OCI-LY7 (cell line): ENCODE results near the gene MNS1. TPM values are rescaled to one million over a fixed set of nuclear protein-coding genes. Genes with fewer than 3 reads are reported as not detected.

Experiments used
- BruUV-seq: library from RNA; stranded (reverse); fragments of 400-500 nt; replicated peaks from 2 replicates; lab custom pipeline; 2021; lab: Mats Ljungman, UMichigan
- CTCF ChIA-PET: fragments of 300-600 bp; sonication (Branson Sonifier 250); formaldehyde crosslinking; loops from one replicate; lab custom pipeline; 2022; ENCODE audit warnings: antibody characterized with exemption; ENCODE audit not compliant: unreplicated experiment; lab: Charles Lee
- POLR2A ChIA-PET: fragments of 300-600 bp; sonication (Branson Sonifier 250); formaldehyde crosslinking; loops from one replicate; lab custom pipeline; 2022; ENCODE audit warnings: antibody characterized with exemption; lab: Charles Lee
- DNase-seq: peaks from one replicate; pipeline ENCODE4 v3.0.0-alpha.2; 2015; ENCODE audit warnings: low spot score
- H2AFZ ChIP-seq: fragments of 200-600 bp; sonication (generic), shearing (Covaris generic); 2 replicates; pipeline ENCODE4 v1.6.1; 2014; ENCODE audit warnings: mild to moderate bottlenecking, antibody characterized with exemption, low read length, moderate library complexity
- H3K27ac ChIP-seq: fragments of 200-600 bp; sonication (generic); 2 replicates; pipeline ENCODE4 v1.5.1; 2014; ENCODE audit warnings: mixed run types, low read depth, mild to moderate bottlenecking, moderate library complexity, low read length, inconsistent platforms; ENCODE audit not compliant: poor library complexity, severe bottlenecking
- H3K36me3 ChIP-seq: fragments of 200-600 bp; sonication (generic); 2 replicates; pipeline ENCODE4 v1.6.1; 2014; ENCODE audit warnings: mild to moderate bottlenecking, antibody characterized with exemption, low read length, moderate library complexity, mixed read lengths; ENCODE audit not compliant: insufficient read depth
- H3K4me1 ChIP-seq: fragments of 200-600 bp; sonication (generic); 2 replicates; pipeline ENCODE4 v1.5.1; 2014; ENCODE audit warnings: mild to moderate bottlenecking, low read length; ENCODE audit not compliant: insufficient read depth, poor library complexity, severe bottlenecking
- H3K4me2 ChIP-seq: fragments of 200-600 bp; sonication (generic); 2 replicates; pipeline ENCODE4 v1.6.1; 2014; ENCODE audit warnings: mild to moderate bottlenecking, low read length
- H3K4me3 ChIP-seq: fragments of 200-600 bp; sonication (generic); 2 replicates; pipeline ENCODE4 v1.5.1; 2014; ENCODE audit warnings: mild to moderate bottlenecking, low read depth, low read length; ENCODE audit not compliant: poor library complexity, severe bottlenecking
- H3K79me2 ChIP-seq: fragments of 200-600 bp; sonication (generic); 2 replicates; pipeline ENCODE4 v1.6.1; 2016; ENCODE audit warnings: low read depth, mild to moderate bottlenecking, low read length, moderate library complexity, mixed read lengths; ENCODE audit not compliant: insufficient read depth
- H3K9me2 ChIP-seq: fragments of 200-600 bp; sonication (generic); 2 replicates; pipeline ENCODE4 v1.6.1; 2016; ENCODE audit warnings: mild to moderate bottlenecking, low read length, mixed read lengths; ENCODE audit not compliant: insufficient read depth
- H3K9me3 ChIP-seq: fragments of 200-600 bp; sonication (generic); 2 replicates; pipeline ENCODE4 v1.6.1; 2014; ENCODE audit warnings: mild to moderate bottlenecking, mixed run types, low read length, mixed read lengths
- H4K20me1 ChIP-seq: fragments of 200-600 bp; sonication (generic); 2 replicates; pipeline ENCODE4 v1.6.1; 2014; ENCODE audit warnings: mild to moderate bottlenecking, antibody characterized with exemption, low read length, moderate library complexity, mixed read lengths; ENCODE audit not compliant: insufficient read depth
- CTCF ChIP-seq: fragments of 200-600 bp; sonication (generic); conservative IDR thresholded peaks from 2 replicates; pipeline ENCODE4 v1.5.1; 2014; ENCODE audit warnings: mild to moderate bottlenecking, antibody characterized with exemption, low read length, moderate library complexity, mixed read lengths
- EZH2phosphoT487 ChIP-seq: fragments of 200-600 bp; sonication (generic); IDR thresholded peaks from 2 replicates; pipeline ENCODE4 v1.6.1; 2018; ENCODE audit warnings: low read depth, borderline replicate concordance, mild to moderate bottlenecking, mixed run types, antibody characterized with exemption, low read length, moderate library complexity, mixed read lengths
- intact Hi-C: fragments of 100-400 bp; cut with micrococcal nuclease; formaldehyde crosslinking; loops from one replicate; pipeline ENCODE4 v1.10.0; 2022; ENCODE audit not compliant: unreplicated experiment
- total RNA-seq, 2 experiments: library from RNA; depleted of rRNA in 1 of 2; stranded (reverse); fragments of >200 nt in 1 of 2; shearing (Covaris generic) in 1 of 2; gene quantifications; 2 replicates each; pipeline ENCODE4 v1.2.3, GENCODE V29; 2014 to 2022

MNS1 gene
- total RNA-seq, 2 experiments from 2014 or later = 1.8 TPM

- DNase-seq = no peak
- no peaks in the 10 kb centered on the region for H4K20me1 ChIP-seq
- CTCF ChIA-PET = no interaction called here
- BruUV-seq = no TSS peak
- H3K79me2 ChIP-seq = no peaks in the 10 kb centered on the region
- TF ChIP-seq EZH2phosphoT487 (no peak), CTCF (no peak)
- POLR2A ChIA-PET = no interaction called here
- H3K4me2 ChIP-seq = no peak overlapping the region
- H3K36me3 ChIP-seq = peaks cover 5% of the 10 kb centered on the region; the same call in 1 of the 2 replicates
- intact Hi-C loops = no loop called here
- no peak overlapping the region for H2AFZ ChIP-seq
- no peaks in the 10 kb centered on the region for H3K4me1 ChIP-seq
- H3K9me2 ChIP-seq = no peaks in the 10 kb centered on the region
- H3K9me3 ChIP-seq = no peaks in the 10 kb centered on the region
- H3K4me3 ChIP-seq = no peak overlapping the region
- H3K27ac ChIP-seq = no peak overlapping the region
These were observed 19.2 kb downstream of the MNS1 start for GRCh38 chr15:56445746-56446145.

GRCh38 chr15:56442354-56442753 is 22.6 kb downstream of the MNS1 start:
- no peak overlapping the region for H3K4me3 ChIP-seq
- H3K4me2 ChIP-seq = no peak overlapping the region
- H2AFZ ChIP-seq = no peak overlapping the region
- BruUV-seq = no TSS peak
- no peaks in the 10 kb centered on the region for H3K9me2 ChIP-seq
- peaks cover 5% of the 10 kb centered on the region; the same call in 1 of the 2 replicates for H3K36me3 ChIP-seq
- intact Hi-C loops = no loop called here
- ChIA-PET CTCF (no interaction called here), POLR2A (no interaction called here)
- H3K4me1 ChIP-seq = no peaks in the 10 kb centered on the region
- TF ChIP-seq EZH2phosphoT487 = no peak
- TF ChIP-seq CTCF = no peak
- no peak for DNase-seq
- no peaks in the 10 kb centered on the region for H3K9me3 ChIP-seq
- H3K79me2 ChIP-seq = no peaks in the 10 kb centered on the region
- no peak overlapping the region for H3K27ac ChIP-seq
- no peaks in the 10 kb centered on the region for H4K20me1 ChIP-seq

DNA sequence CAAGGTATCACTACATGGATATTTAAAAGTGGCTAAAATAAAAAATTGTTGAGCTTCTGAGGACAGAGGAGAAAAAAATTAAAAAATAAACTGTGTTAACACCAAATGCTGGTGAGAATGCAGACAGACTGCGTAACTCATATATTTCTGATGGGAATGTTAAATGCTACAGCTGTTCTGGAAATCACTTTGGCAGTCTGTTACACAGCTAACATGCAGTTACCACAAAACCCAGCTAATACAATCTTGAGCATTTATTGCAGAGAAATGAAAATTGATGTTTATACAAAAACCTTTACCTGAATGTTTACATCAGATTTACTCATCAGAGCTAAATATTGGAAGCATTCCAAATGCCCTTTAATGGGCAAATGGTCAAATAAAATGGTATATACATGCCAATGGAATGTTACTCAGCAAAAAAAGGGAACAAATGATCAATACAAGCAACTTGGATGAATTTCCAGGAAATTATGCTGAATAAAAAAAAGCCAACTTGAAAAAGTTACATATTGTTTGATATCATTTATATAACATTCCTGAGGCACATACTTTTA is 24.6 kb downstream of the MNS1 start:
- H2AFZ ChIP-seq = no peak overlapping the region
- H3K4me2 ChIP-seq = no peak overlapping the region
- peaks cover 12% of the 10 kb centered on the region for H3K36me3 ChIP-seq
- intact Hi-C loops = no loop called here
- ChIA-PET CTCF (no interaction called here), POLR2A (interaction anchor here (0.7 kb wide), 2 partner anchors 35 to 51 kb away, joined by 3 to 4 read pairs; no protein-coding TSS in a partner anchor)
- TSS peak; percentile 10 for BruUV-seq
- H3K9me3 ChIP-seq = no peaks in the 10 kb centered on the region
- no peak overlapping the region for H3K27ac ChIP-seq
- TF ChIP-seq CTCF = no peak
- TF ChIP-seq EZH2phosphoT487 = no peak
- DNase-seq = no peak
- H3K4me3 ChIP-seq = no peak overlapping the region
- H3K4me1 ChIP-seq = no peaks in the 10 kb centered on the region
- H4K20me1 ChIP-seq = no peaks in the 10 kb centered on the region
- no peaks in the 10 kb centered on the region for H3K9me2 ChIP-seq
- H3K79me2 ChIP-seq = no peaks in the 10 kb centered on the region
